GM18951 (cell line): Measurements from ENCODE around the gene LIX1.
A peak's percentile ranks its signal among the peaks of the same experiment; 100 is the strongest.
"Not testable (repeated sequence)": the region's sequence is repeated elsewhere in the genome, so short reads cannot be mapped to it uniquely, and the experiment has no call there.

Source experiments
- POLR2A ChIP-seq: IDR thresholded peaks from 4 replicates; pipeline ENCODE4 v1.6.1; 2011; ENCODE audit warnings: mild to moderate bottlenecking; ENCODE audit not compliant: insufficient read length, insufficient read depth; ENCODE audit errors: extremely low read depth
- in situ Hi-C: fragments of 300-500 bp; cut with MboI; formaldehyde crosslinking; loops from one replicate; pipeline ENCODE4 v1.12.0; 2022; ENCODE audit warnings: low sequenced_read_pairs, mixed read lengths, inconsistent platforms; ENCODE audit not compliant: unreplicated experiment

Gene LIX1

DNA sequence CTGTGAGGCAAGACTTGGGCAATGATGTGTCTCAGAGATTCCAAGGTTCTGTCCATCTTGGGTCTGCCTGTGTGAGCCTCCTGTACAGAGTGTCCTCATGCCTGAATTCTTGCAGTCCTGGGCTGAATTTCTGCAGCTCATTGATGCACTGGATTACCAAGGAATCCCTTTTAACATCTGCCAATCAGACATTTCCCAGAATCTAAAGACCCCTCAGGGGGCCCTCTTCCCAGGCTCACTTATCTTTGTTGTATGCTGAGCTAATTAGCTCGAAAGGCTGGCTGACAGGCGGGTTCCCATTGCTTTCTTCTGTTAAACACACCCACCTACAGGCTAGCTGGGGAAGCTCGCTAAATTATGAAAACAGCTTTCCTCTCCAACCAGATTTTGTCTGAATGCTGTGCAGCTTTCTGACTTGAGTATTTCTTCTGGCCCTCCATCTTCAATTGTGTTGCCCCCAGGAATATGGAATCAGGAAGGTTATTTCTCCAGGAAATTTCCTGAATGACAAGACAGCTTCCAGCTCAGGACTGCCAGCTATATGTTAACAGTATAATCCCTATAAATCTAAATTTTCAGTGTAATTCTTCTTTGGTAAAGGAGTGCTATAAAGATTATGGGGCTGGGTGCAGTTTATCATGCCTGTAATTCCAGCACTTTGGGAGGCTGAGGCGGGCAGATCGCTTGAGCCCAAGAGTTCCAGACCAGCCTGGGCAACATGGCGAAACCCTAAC, at the start of gene LIX1:
Gene LIX1 (minus strand): TSS at position 91 of the 734 bp plus-strand sequence. CDS start 35 bp downstream, at position 56.
- no peak for TF ChIP-seq POLR2A
- in situ Hi-C loops = no loop called here

- TF ChIP-seq POLR2A = no peak
- in situ Hi-C loops = no loop called here
Measured at GRCh38 chr5:97191893-97192292, 49.5 kb upstream of the LIX1 start.

- in situ Hi-C loops = not testable (repeated sequence)
Measured at GRCh38 chr5:97189523-97189922, 47.1 kb upstream of the LIX1 start.

- no peak for TF ChIP-seq POLR2A
Measured at GRCh38 chr5:97183930-97184213, 41.5 kb upstream of the LIX1 start.

DNA sequence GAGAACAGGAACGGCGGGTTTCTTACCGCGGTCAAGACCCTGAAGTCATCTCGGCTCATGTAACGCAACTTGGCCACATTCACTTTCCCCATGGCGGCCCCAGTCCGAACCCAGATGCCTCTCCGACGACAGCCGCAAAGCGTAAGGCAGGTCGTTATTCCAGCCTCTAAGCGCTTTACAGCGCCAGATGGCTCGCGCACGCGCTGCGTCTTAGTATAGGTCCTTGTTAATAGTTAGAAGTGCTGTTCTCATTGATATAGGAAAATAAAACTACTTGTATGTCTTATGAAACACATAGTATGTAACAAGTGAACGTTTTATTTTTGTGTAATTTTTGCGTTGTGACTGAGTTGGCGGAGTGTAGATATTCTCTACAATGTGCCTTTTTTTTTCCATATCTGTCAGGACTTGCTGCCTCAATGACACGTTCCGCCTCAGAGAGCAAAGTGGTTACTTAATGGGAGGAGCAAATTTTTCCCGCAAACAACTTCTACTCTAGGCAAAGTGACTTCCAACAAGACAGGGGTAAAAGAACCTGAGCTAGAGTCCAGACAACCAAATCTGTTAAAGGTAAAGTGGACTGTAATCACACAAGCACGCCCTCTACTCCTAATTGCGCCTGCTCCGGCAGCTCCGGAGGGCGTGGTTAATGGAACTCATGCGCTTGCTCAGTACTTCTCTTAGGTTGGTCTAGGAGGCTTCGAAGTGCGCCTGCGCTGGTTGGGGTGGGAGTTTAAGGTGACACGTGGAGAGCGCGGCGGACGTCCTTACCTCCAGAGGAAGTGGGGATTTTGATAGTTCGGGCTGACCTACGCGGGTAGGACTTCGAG, 40.9 kb upstream of the LIX1 start, which contains the start of gene RIOK2:
Gene RIOK2 (minus strand): TSS at position 148 of the 830 bp plus-strand sequence. CDS start 56 bp downstream, at position 92.
- in situ Hi-C loops = no loop called here
- peak; percentile 75 for TF ChIP-seq POLR2A

More at GRCh38 chr5:97183930-97184213, 41.5 kb upstream of the LIX1 start:
- in situ Hi-C loops = no loop called here

DNA sequence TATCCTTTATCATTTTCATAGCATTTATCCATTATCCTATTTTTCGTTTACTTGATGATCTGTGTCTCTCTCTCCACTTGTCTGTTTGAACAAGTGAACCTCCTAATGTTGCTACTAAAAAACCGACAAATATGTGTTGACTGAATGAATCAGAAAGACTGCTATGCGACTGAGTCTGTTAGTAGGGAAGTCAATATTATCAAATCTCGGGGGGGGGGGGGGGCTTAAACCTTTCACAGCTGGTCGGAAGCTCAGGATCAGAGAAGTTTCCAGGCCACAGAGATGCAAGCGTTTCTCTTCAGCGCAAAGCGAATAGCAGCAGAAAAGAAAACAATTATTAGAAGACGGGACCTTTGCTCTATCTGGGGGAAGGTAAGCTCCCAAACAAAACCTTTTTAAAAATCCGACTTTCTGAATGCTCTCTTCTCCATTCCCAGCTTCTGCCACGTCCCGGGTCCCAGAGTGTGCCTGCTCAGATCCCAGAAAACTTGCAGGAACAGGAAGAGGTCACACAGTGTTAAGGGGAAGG, 40.2 kb upstream of the LIX1 start:
- in situ Hi-C loops = no loop called here

DNA sequence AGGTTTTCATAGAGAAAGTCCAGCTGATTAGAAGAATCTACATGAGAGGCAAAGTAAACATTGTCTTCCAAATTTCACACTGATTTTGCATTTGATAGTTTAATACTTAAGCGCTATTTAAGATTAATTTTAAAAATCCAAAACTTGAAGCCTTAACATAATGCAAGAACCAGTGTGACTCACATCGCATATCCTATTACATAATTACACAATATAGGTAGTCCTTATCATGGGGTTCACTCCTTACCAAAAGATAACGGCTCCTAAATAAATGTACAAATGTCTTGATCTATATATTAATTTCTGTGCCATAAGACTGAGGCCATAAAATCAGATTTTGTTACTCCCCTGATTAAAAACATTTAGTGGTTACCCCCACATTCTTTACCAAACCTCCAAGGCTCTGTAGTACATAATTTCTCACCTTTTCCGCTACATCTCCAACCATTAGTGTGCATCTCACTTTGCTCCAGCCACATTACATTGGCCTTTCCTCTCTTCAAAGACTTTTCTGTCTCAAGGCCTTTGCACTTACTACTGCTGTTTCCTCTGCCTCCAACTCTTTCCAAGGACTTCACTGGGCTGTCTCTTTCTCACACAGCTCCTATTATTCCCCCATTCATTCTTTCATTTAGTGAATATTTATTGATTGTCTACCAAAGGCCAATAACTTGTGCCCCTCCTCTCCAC, 39.6 kb upstream of the LIX1 start:
- no peak for TF ChIP-seq POLR2A
- in situ Hi-C loops = no loop called here

More for the DNA sequence above, 40.2 kb upstream of the LIX1 start:
- no peak for TF ChIP-seq POLR2A

GRCh38 chr5:97179457-97179856, 37.0 kb upstream of the LIX1 start:
- in situ Hi-C loops = not testable (repeated sequence)

DNA sequence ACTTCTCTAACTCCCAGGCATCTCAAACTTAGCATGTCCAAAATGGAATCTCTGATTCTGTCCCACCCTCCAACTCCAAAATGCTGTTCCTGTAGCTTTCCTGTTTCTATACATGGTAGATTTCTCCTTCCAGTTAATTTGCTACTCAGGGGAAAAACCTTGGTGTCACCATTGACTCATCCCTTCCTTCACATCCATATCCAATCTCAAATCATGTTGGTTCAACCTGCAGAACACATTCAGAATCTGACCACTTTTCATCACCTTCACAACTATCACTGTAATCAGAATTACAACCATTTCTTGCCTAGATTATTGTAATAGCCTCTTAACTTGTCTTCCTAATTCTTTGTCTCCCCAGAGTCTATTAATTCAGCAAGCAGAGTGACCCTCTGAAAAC, 29.8 kb upstream of the LIX1 start:
- in situ Hi-C loops = loop anchor here (25.0 kb wide), 2 partner anchors 435 to 560 kb away; no protein-coding TSS in a partner anchor
- no peak for TF ChIP-seq POLR2A

- no peak for TF ChIP-seq POLR2A
- in situ Hi-C loops = loop anchor here (25.0 kb wide), 2 partner anchors 434 to 559 kb away; no protein-coding TSS in a partner anchor
Measured at GRCh38 chr5:97171703-97172102, 29.3 kb upstream of the LIX1 start.

GRCh38 chr5:97167435-97167834, 25.0 kb upstream of the LIX1 start:
- TF ChIP-seq POLR2A = no peak
- in situ Hi-C loops = loop anchor here (25.0 kb wide), 2 partner anchors 430 to 555 kb away; no protein-coding TSS in a partner anchor

GRCh38 chr5:97165726-97166125, 23.3 kb upstream of the LIX1 start:
- TF ChIP-seq POLR2A = no peak
- in situ Hi-C loops = loop anchor here (25.0 kb wide), 2 partner anchors 428 to 553 kb away; no protein-coding TSS in a partner anchor

- in situ Hi-C loops = loop anchor here (25.0 kb wide), 2 partner anchors 428 to 553 kb away; no protein-coding TSS in a partner anchor
- no peak for TF ChIP-seq POLR2A
Measured at GRCh38 chr5:97164846-97165245, 22.4 kb upstream of the LIX1 start.
